ENCODE results near the gene CHPF2. TPM values are rescaled to one million over a fixed set of nuclear protein-coding genes. Genes with fewer than 3 reads are reported as not detected.

CHPF2 gene
- total RNA-seq, 1 donor from 2014 or later = 37.2 TPM

GRCh38 chr7:151248346-151249033, 16.2 kb downstream of the CHPF2 start, which contains the start of gene SMARCD3:
SMARCD3 (minus strand) TSS chr7:151248694; CDS start chr7:151248562, 132 bp downstream.
- Histone ChIP-seq H3K4me3 (peak within 1 kb of the TSS; percentile 61), H3K36me3 (no peaks in the 10 kb centered on the region), H3K9me3 (no peaks in the 10 kb centered on the region), H3K27ac (peak within 1 kb of the TSS; percentile 80), H3K4me1 (peaks cover 42% of the 10 kb centered on the region), H3K27me3 (peaks cover 23% of the 10 kb centered on the region)
- intact Hi-C loops (cut with DNase I) = loop anchor here (10.0 kb wide), 1 partner anchor 56 kb away; no protein-coding TSS in a partner anchor
- TF ChIP-seq CTCF (IDR thresholded peaks at IDR 0.05) = no peak
- ATAC-seq (peak; percentile 60), DNase-seq (peak; percentile 86)

GRCh38 chr7:151249034-151249731, 16.9 kb downstream of the CHPF2 start:
- Histone ChIP-seq H3K4me1 (peaks cover 35% of the 10 kb centered on the region), H3K4me3 (peak overlapping the region; percentile 61), H3K27ac (peak overlapping the region; percentile 80), H3K9me3 (no peaks in the 10 kb centered on the region), H3K27me3 (peaks cover 18% of the 10 kb centered on the region), H3K36me3 (no peaks in the 10 kb centered on the region)
- intact Hi-C loops (cut with DNase I) = loop anchor here (10.0 kb wide), 1 partner anchor 56 kb away; no protein-coding TSS in a partner anchor
- ATAC-seq = peak; percentile 43
- peak; percentile 83 for DNase-seq
- TF ChIP-seq CTCF (IDR thresholded peaks at IDR 0.05) = no peak

GRCh38 chr7:151249732-151250072, 17.4 kb downstream of the CHPF2 start:
- DNase-seq (no peak), ATAC-seq (peak; percentile 51)
- Histone ChIP-seq H3K9me3 (no peaks in the 10 kb centered on the region), H3K36me3 (no peaks in the 10 kb centered on the region), H3K4me3 (peak overlapping the region; percentile 61), H3K27ac (peak overlapping the region; percentile 80), H3K27me3 (peaks cover 13% of the 10 kb centered on the region), H3K4me1 (peaks cover 30% of the 10 kb centered on the region)
- intact Hi-C loops (cut with DNase I) = loop anchor here (10.0 kb wide), 1 partner anchor 55 kb away; no protein-coding TSS in a partner anchor
- TF ChIP-seq CTCF (IDR thresholded peaks at IDR 0.05) = no peak

GRCh38 chr7:151250181-151251132, 18.2 kb downstream of the CHPF2 start:
- intact Hi-C loops (cut with DNase I) = no loop called here
- peak overlapping the region; percentile 80 for H3K27ac ChIP-seq
- H3K36me3 ChIP-seq = no peaks in the 10 kb centered on the region
- DNase-seq (no peak), ATAC-seq (no peak)
- H3K4me3 ChIP-seq = peak overlapping the region; percentile 67
- H3K9me3 ChIP-seq = no peaks in the 10 kb centered on the region
- peaks cover 23% of the 10 kb centered on the region for H3K4me1 ChIP-seq
- H3K27me3 ChIP-seq = peaks cover 10% of the 10 kb centered on the region
- TF ChIP-seq CTCF (IDR thresholded peaks at IDR 0.05) = no peak

GRCh38 chr7:151251328-151251688, 19.0 kb downstream of the CHPF2 start:
- no peak for DNase-seq
- no peak for ATAC-seq
- intact Hi-C loops (cut with DNase I) = no loop called here
- TF ChIP-seq CTCF (IDR thresholded peaks at IDR 0.05) = no peak
- no peaks in the 10 kb centered on the region for H3K36me3 ChIP-seq
- H3K27ac ChIP-seq = peak overlapping the region; percentile 80
- peaks cover 5% of the 10 kb centered on the region for H3K27me3 ChIP-seq
- H3K4me1 ChIP-seq = peaks cover 19% of the 10 kb centered on the region
- peak overlapping the region; percentile 67 for H3K4me3 ChIP-seq
- H3K9me3 ChIP-seq = no peaks in the 10 kb centered on the region
